ENCODE results near the gene LY9. TPM values are rescaled to one million over a fixed set of nuclear protein-coding genes. Genes with fewer than 3 reads are reported as not detected.

Gene LY9
- total RNA-seq, 1 donor from 2014 or later, result not detected

DNA sequence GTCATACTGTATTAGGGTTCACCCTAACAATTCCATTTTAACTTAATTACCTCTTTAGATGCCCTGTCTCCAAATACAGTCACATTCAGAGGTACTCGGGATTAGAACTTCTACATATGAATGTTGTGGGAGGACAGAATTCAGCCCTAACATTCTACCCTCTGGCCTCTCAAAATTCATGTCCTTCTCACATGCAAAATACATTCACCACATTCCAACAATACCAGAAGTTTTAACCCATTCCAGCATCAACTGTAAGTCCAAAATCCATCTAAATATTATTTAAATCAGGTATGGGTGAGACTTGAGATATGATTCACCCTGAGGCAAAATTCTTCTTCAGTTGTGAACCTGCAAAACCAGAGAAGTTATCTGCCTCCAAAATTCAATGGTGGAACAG lies 14.5 kb downstream of the LY9 start:
- Histone ChIP-seq H3K36me3 (no peaks in the 10 kb centered on the region), H3F3A (ENCODE audit: low read depth) (no peaks in the 10 kb centered on the region), H4K20me1 (ENCODE audit: low read depth) (no peaks in the 10 kb centered on the region), H3K79me2 (ENCODE audit: low read depth) (no peaks in the 10 kb centered on the region), H3K9ac (no peak overlapping the region), H3K27ac (no peak overlapping the region), H3K4me2 (no peak overlapping the region), H3K4me1 (no peaks in the 10 kb centered on the region), H3K27me3 (no peaks in the 10 kb centered on the region), H3K4me3 (no peak overlapping the region), H3K9me3 (ENCODE audit: low read depth) (peaks cover 3% of the 10 kb centered on the region), H2AFZ (replicated peaks) (no peak overlapping the region)
- no peaks in the 10 kb centered on the region for H3K4me1 Mint-ChIP-seq
- peaks cover 18% of the 10 kb centered on the region for H3K9me3 Mint-ChIP-seq
- peaks cover 9% of the 10 kb centered on the region for H3K27me3 Mint-ChIP-seq (ENCODE audit: insufficient read depth, low read depth)
- no peak overlapping the region for H3K27ac Mint-ChIP-seq
- H3K36me3 Mint-ChIP-seq, result no peaks in the 10 kb centered on the region
- DNase-seq (ENCODE audit: low spot score), result no peak
- no peak overlapping the region for H3K4me3 Mint-ChIP-seq
- TF ChIP-seq EZH2phosphoT487 (IDR thresholded peaks at IDR 0.05) (no peak), EZH2 (IDR thresholded peaks at IDR 0.05) (no peak)
- TF ChIP-seq, protein P1, sequence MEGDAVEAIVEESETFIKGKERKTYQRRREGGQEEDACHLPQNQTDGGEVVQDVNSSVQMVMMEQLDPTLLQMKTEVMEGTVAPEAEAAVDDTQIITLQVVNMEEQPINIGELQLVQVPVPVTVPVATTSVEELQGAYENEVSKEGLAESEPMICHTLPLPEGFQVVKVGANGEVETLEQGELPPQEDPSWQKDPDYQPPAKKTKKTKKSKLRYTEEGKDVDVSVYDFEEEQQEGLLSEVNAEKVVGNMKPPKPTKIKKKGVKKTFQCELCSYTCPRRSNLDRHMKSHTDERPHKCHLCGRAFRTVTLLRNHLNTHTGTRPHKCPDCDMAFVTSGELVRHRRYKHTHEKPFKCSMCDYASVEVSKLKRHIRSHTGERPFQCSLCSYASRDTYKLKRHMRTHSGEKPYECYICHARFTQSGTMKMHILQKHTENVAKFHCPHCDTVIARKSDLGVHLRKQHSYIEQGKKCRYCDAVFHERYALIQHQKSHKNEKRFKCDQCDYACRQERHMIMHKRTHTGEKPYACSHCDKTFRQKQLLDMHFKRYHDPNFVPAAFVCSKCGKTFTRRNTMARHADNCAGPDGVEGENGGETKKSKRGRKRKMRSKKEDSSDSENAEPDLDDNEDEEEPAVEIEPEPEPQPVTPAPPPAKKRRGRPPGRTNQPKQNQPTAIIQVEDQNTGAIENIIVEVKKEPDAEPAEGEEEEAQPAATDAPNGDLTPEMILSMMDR (IDR thresholded peaks at IDR 0.05), result no peak

DNA sequence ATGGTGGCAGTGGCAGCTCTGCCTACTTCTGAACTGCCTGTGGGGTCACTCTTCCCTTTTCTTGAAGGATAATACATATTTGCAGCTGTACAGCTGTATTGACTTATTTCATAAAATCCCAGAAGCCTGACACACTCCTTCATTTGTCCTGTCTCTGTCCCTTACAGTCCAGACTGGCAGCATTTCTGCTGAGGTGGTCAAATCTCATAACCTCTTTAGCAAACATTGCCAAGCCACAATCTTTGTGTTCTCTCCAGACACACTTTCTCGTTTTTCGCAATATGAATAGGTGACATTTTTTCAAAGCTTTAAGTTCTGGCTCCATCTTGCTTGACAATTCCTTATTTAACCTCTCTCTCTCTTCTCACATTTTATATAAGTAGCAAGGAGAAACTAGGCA lies 15.2 kb downstream of the LY9 start:
- H3K79me2 ChIP-seq (ENCODE audit: low read depth), result no peaks in the 10 kb centered on the region
- TF ChIP-seq EZH2 (IDR thresholded peaks at IDR 0.05), result no peak
- no peak for TF ChIP-seq EZH2phosphoT487 (IDR thresholded peaks at IDR 0.05)
- TF ChIP-seq, protein P1 (IDR thresholded peaks at IDR 0.05), result no peak
- H3K4me1 ChIP-seq, result no peaks in the 10 kb centered on the region
- Mint-ChIP-seq H3K4me3 (no peak overlapping the region), H3K27ac (no peak overlapping the region), H3K9me3 (peaks cover 14% of the 10 kb centered on the region), H3K36me3 (no peaks in the 10 kb centered on the region), H3K27me3 (ENCODE audit: insufficient read depth, low read depth) (peaks cover 9% of the 10 kb centered on the region), H3K4me1 (no peaks in the 10 kb centered on the region)
- H3K27ac ChIP-seq, result no peak overlapping the region
- H3K27me3 ChIP-seq, result no peaks in the 10 kb centered on the region
- no peak overlapping the region for H3K9ac ChIP-seq
- no peaks in the 10 kb centered on the region for H3F3A ChIP-seq (ENCODE audit: low read depth)
- peaks cover 3% of the 10 kb centered on the region for H3K9me3 ChIP-seq (ENCODE audit: low read depth)
- H3K36me3 ChIP-seq, result no peaks in the 10 kb centered on the region
- no peaks in the 10 kb centered on the region for H4K20me1 ChIP-seq (ENCODE audit: low read depth)
- no peak overlapping the region for H3K4me3 ChIP-seq
- no peak overlapping the region for H2AFZ ChIP-seq (replicated peaks)
- H3K4me2 ChIP-seq, result no peak overlapping the region
- DNase-seq (ENCODE audit: low spot score), result no peak

DNA sequence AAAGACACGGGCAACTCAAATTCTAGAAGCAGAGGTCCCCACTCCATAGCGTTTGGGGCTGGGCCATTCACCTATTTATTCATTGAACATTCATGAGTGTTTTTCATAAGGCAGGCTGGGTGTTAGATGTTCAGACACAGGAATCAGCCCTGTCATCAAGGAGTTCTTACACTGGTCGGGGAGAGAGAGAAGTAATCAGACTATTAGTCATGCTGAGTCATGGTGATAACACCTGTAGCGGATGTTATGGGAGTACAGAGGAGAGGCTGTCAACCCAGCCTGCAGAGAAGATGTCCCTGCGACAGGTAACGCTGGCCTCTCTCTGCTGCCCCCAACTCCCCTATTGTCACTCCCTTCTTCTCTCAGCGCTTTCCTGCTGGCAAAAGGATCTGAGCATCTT lies 17.2 kb downstream of the LY9 start:
- no peak overlapping the region for H3K4me3 Mint-ChIP-seq
- H3K4me1 Mint-ChIP-seq, result peaks cover 4% of the 10 kb centered on the region
- no peak for TF ChIP-seq EZH2phosphoT487 (IDR thresholded peaks at IDR 0.05)
- TF ChIP-seq EZH2 (IDR thresholded peaks at IDR 0.05), result no peak
- TF ChIP-seq, protein P1 (IDR thresholded peaks at IDR 0.05), result no peak
- no peak overlapping the region for H3K27ac Mint-ChIP-seq
- Histone ChIP-seq H3F3A (ENCODE audit: low read depth) (no peaks in the 10 kb centered on the region), H3K4me3 (no peak overlapping the region), H3K79me2 (ENCODE audit: low read depth) (no peaks in the 10 kb centered on the region), H3K4me2 (no peak overlapping the region), H3K27ac (no peak overlapping the region), H4K20me1 (ENCODE audit: low read depth) (no peaks in the 10 kb centered on the region), H3K9me3 (ENCODE audit: low read depth) (no peaks in the 10 kb centered on the region), H3K27me3 (no peaks in the 10 kb centered on the region), H3K4me1 (peaks cover 5% of the 10 kb centered on the region), H3K9ac (no peak overlapping the region), H3K36me3 (no peaks in the 10 kb centered on the region), H2AFZ (replicated peaks) (no peak overlapping the region)
- no peaks in the 10 kb centered on the region for H3K36me3 Mint-ChIP-seq
- peaks cover 6% of the 10 kb centered on the region for H3K27me3 Mint-ChIP-seq (ENCODE audit: insufficient read depth, low read depth)
- H3K9me3 Mint-ChIP-seq, result peaks cover under 1% of the 10 kb centered on the region
- no peak for DNase-seq (ENCODE audit: low spot score)

Data from neural progenitor cell (in vitro differentiated cells).